ENCODE measurements around the gene CCDC40. TPM values are rescaled to one million over a fixed set of nuclear protein-coding genes. Genes with fewer than 3 reads are reported as not detected.

Gene CCDC40
- total and polyA plus RNA-seq, 9 of the 15 experiments (the other 6 are each of a cell fraction or from before 2014, with no cell fraction given), result 0.07 to 0.33 TPM; not detected in 7

- TF ChIP-seq SAFB (IDR thresholded peaks at IDR 0.05; ENCODE audit: borderline replicate concordance, low read depth, low read length) (no peak), ZNF445 (CRISPR knock-in tag; IDR thresholded peaks at IDR 0.05; ENCODE audit: low read depth) (no peak), XRCC5 (IDR thresholded peaks at IDR 0.05; ENCODE audit: low read depth, low read length) (no peak), ZNF785 (CRISPR knock-in tag; IDR thresholded peaks at IDR 0.05) (no peak), POLR2G (IDR thresholded peaks at IDR 0.05; ENCODE audit: low read depth, low read length) (0 out of 2 replicates have a peak, but pooled peaks have one; percentile 8), IFI16 (CRISPR knock-in tag; IDR thresholded peaks at IDR 0.05) (no peak), HNRNPH1 (optimal IDR thresholded peaks at IDR 0.05; ENCODE audit: low read depth, low read length) (no peak), ZFP36 (IDR thresholded peaks at IDR 0.05; ENCODE audit: low read depth, low read length, partially characterized antibody) (no peak), MCM5 (IDR thresholded peaks at IDR 0.05; ENCODE audit: low read depth) (no peak), MNT (conservative IDR thresholded peaks at IDR 0.05) (peak; percentile 47 to 83; a peak in 3 of 4 replicates), RB1 (IDR thresholded peaks at IDR 0.05; ENCODE audit: low read depth) (peak; percentile 62), ZNF780A (CRISPR knock-in tag; IDR thresholded peaks at IDR 0.05) (no peak), GABPA (tag; conservative IDR thresholded peaks at IDR 0.05; ENCODE audit: low read depth) (peak; percentile 87), GABPB2 (CRISPR knock-in tag; conservative IDR thresholded peaks at IDR 0.05) (no peak), L3MBTL2 (IDR thresholded peaks at IDR 0.05) (peak; percentile 55; the same call in 1 of the 2 replicates), CREM (IDR thresholded peaks at IDR 0.05; ENCODE audit: low read depth) (peak; percentile 12; the same call in 1 of the 2 replicates), ATF7 (IDR thresholded peaks at IDR 0.05) (no peak), UBTF (IDR thresholded peaks at IDR 0.05; ENCODE audit: borderline replicate concordance in 1 of 2, low read depth in 2 of 2, low read length in 2 of 2) (no peak), ZEB2 (IDR thresholded peaks at IDR 0.05) (no peak)
- TF ChIP-seq, protein P1, sequence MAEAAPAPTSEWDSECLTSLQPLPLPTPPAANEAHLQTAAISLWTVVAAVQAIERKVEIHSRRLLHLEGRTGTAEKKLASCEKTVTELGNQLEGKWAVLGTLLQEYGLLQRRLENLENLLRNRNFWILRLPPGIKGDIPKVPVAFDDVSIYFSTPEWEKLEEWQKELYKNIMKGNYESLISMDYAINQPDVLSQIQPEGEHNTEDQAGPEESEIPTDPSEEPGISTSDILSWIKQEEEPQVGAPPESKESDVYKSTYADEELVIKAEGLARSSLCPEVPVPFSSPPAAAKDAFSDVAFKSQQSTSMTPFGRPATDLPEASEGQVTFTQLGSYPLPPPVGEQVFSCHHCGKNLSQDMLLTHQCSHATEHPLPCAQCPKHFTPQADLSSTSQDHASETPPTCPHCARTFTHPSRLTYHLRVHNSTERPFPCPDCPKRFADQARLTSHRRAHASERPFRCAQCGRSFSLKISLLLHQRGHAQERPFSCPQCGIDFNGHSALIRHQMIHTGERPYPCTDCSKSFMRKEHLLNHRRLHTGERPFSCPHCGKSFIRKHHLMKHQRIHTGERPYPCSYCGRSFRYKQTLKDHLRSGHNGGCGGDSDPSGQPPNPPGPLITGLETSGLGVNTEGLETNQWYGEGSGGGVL (CRISPR knock-in tag; IDR thresholded peaks at IDR 0.05), result no peak
- TF ChIP-seq, protein P2, sequence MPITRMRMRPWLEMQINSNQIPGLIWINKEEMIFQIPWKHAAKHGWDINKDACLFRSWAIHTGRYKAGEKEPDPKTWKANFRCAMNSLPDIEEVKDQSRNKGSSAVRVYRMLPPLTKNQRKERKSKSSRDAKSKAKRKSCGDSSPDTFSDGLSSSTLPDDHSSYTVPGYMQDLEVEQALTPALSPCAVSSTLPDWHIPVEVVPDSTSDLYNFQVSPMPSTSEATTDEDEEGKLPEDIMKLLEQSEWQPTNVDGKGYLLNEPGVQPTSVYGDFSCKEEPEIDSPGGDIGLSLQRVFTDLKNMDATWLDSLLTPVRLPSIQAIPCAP (CRISPR knock-in tag; IDR thresholded peaks at IDR 0.05; ENCODE audit: borderline replicate concordance), result no peak
These were observed at the start of gene CCDC40 (continued) for GRCh38 chr17:80035937-80036714.

Measured in K562 (cell line).